ENCODE results near the gene PRSS56. TPM values are rescaled to one million over a fixed set of nuclear protein-coding genes. Genes with fewer than 3 reads are reported as not detected.
A peak's percentile ranks its signal among the peaks of the same experiment; 100 is the strongest.

Gene PRSS56
- total and polyA plus RNA-seq, 2 of the 8 experiments (the other 6 are each of a cell fraction or from before 2014, with no cell fraction given): 0.03 TPM; not detected in 1

DNA sequence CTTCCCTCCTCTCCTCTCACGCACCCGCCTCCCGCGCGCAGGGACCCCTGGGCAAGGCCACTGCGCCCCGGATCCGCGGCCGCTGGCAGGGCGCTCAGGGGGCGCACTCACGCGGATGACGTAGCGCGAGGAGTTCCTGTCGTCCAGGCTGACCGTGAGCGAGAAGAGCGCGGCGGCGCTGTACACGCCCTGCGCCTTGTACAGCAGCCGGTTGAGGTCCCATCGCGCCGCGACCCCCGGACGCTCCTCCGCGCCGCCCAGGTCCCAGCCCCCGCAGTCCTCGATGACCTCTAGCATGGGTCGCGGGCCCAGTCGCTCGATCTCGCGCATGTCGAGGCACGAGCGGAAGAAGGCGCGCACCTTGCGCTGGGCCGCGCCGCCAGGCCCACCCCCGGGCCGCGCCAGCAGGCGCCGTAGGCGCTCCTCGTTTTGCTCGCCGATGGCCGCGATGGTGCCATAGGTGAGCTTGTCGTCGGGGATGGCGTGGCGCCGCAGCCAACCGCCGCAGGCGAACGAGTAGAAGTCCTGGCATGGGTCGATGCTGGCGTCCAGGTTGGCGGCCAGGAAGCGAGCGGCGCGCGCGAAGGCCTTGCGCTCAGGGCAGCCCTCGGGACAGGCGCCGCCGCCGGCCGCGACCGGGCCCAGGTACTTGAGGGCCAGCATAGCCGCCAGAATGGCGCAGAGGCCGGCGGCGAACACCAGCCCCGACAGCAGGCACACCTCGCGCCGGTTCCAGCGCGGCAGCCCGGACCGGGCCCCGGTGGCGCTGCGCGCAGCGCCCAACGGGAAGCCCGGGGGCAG lies 34.2 kb upstream of the PRSS56 start (continued):
- TF ChIP-seq CBX8 (IDR thresholded peaks at IDR 0.05; ENCODE audit: borderline replicate concordance, low read depth, low read length) (no peak), ASH2L (IDR thresholded peaks at IDR 0.05; ENCODE audit: low read length) (peak; percentile 28), CHD1 (IDR thresholded peaks at IDR 0.05; ENCODE audit: low read depth, low read length) (no peak), CBX5 (IDR thresholded peaks at IDR 0.05; ENCODE audit: low read depth, low read length) (no peak), JUND (IDR thresholded peaks at IDR 0.05; ENCODE audit: low read length) (no peak), SIX5 (IDR thresholded peaks at IDR 0.05; ENCODE audit: low read depth, low read length) (no peak), RBBP5 (IDR thresholded peaks at IDR 0.05; ENCODE audit: borderline replicate concordance, low read depth, low read length) (peak; percentile 48; the same call in 1 of the 2 replicates), ZNF274 (IDR thresholded peaks at IDR 0.05; ENCODE audit: borderline replicate concordance, extremely low read depth, low read length) (no peak), TBP (IDR thresholded peaks at IDR 0.05; ENCODE audit: low read depth, low read length) (no peak), CTBP2 (IDR thresholded peaks at IDR 0.05; ENCODE audit: borderline replicate concordance, insufficient read depth, insufficient read length, low read length) (no peak), EZH2 (IDR thresholded peaks at IDR 0.05; ENCODE audit: low read depth, low read length, severe bottlenecking) (peak; percentile 75), CREB1 (IDR thresholded peaks at IDR 0.05) (peak; percentile 65), SP1 (IDR thresholded peaks at IDR 0.05; ENCODE audit: low read depth, low read length) (no peak)
- TF ChIP-seq, protein P1, sequence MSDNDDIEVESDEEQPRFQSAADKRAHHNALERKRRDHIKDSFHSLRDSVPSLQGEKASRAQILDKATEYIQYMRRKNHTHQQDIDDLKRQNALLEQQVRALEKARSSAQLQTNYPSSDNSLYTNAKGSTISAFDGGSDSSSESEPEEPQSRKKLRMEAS (IDR thresholded peaks at IDR 0.05): peak; percentile 16; the same call in 1 of the 2 replicates

All from H1 (cell line).